Common myeloid progenitor, CD34-positive (primary cell): Measurements from ENCODE around the gene SMAD4.
A peak's percentile ranks its signal among the peaks of the same experiment; 100 is the strongest.
"Not testable (repeated sequence)": the region's sequence is repeated elsewhere in the genome, so short reads cannot be mapped to it uniquely, and the experiment has no call there.

Experiments
- CTCF ChIA-PET: fragments of 350-600 bp; sonication (Branson Sonifier 250); formaldehyde crosslinking; loops from one replicate; lab custom pipeline; 2021; ENCODE audit warnings: antibody characterized with exemption; lab: Charles Lee
- POLR2A ChIA-PET: fragments of 350-600 bp; sonication (Branson Sonifier 250); formaldehyde crosslinking; loops from one replicate; lab custom pipeline; 2021; ENCODE audit warnings: antibody characterized with exemption; lab: Charles Lee
- DNase-seq, 3 donors: peaks; one replicate each; pipeline versions ENCODE4 v3.0.0 to v3.0.0-alpha.2; 2013
- H3K27ac ChIP-seq, 2 experiments: 1 replicate in 1 of 2; 2 replicates in 1 of 2; pipeline ENCODE4 v1.7.0; 2013; ENCODE audit warnings: inconsistent platforms in 2 of 2, low read length in 2 of 2, mild to moderate bottlenecking in 2 of 2, low read depth in 1 of 2, moderate library complexity in 1 of 2; ENCODE audit not compliant: severe bottlenecking in 2 of 2, insufficient read depth in 1 of 2, poor library complexity in 1 of 2
- H3K27me3 ChIP-seq, 5 experiments: replicated peaks in 2 of 5; 1 replicate in 3 of 5; 2 replicates in 2 of 5; pipeline versions ENCODE4 v1.6.1 to v1.7.0; 2013; ENCODE audit warnings: low read length in 4 of 5, mild to moderate bottlenecking in 2 of 5, moderate library complexity in 2 of 5, inconsistent platforms in 1 of 5; ENCODE audit not compliant: insufficient read depth in 5 of 5, control insufficient read depth in 4 of 5
- H3K36me3 ChIP-seq, 4 experiments: 1 replicate in 2 of 4; 2 replicates in 2 of 4; pipeline versions ENCODE4 v1.6.1 to v1.7.0; 2013; ENCODE audit warnings: low read length in 3 of 4, control low read depth in 1 of 4, mild to moderate bottlenecking in 1 of 4; ENCODE audit not compliant: control insufficient read depth in 4 of 4, insufficient read depth in 4 of 4
- H3K4me1 ChIP-seq, 4 experiments: 1 replicate in 3 of 4; 2 replicates in 1 of 4; pipeline versions ENCODE4 v1.6.1 to v1.7.1; 2013; ENCODE audit warnings: low read length in 3 of 4, mild to moderate bottlenecking in 3 of 4, control low read depth in 1 of 4, inconsistent platforms in 1 of 4, moderate library complexity in 1 of 4; ENCODE audit not compliant: control insufficient read depth in 4 of 4, insufficient read depth in 4 of 4; ENCODE audit errors: control extremely low read depth in 1 of 4
- H3K4me3 ChIP-seq, 7 experiments: 1 replicate in 4 of 7; 2 replicates in 3 of 7; pipeline versions ENCODE4 v1.5.1 to v1.7.0; 2013; ENCODE audit warnings: mild to moderate bottlenecking in 7 of 7, low read length in 6 of 7, moderate library complexity in 6 of 7, inconsistent platforms in 2 of 7, low read depth in 2 of 7, control low read depth in 1 of 7; ENCODE audit not compliant: insufficient read depth in 4 of 7, control insufficient read depth in 1 of 7; ENCODE audit errors: extremely low read depth in 1 of 7
- H3K9me3 ChIP-seq, 5 experiments: 1 replicate in 4 of 5; 2 replicates in 1 of 5; pipeline versions ENCODE4 v1.6.1 to v1.7.1; 2013; ENCODE audit warnings: low read length in 4 of 5, mild to moderate bottlenecking in 2 of 5, inconsistent platforms in 1 of 5, low read depth in 1 of 5, moderate library complexity in 1 of 5; ENCODE audit not compliant: control insufficient read depth in 4 of 5, insufficient read depth in 2 of 5; ENCODE audit errors: control extremely low read depth in 1 of 5
- WGBS: methylation state at CpG from one replicate; pipeline ENCODE4 v1.1.5; 2013; ENCODE audit not compliant: insufficient coverage; 5-methylcytosine and 5-hydroxymethylcytosine counted together

The SMAD4 gene

GRCh38 chr18:51107598-51108305 lies 77.7 kb downstream of the SMAD4 start:
- DNase-seq: peak in 2 of 3 donors; percentile 3 to 24
- H3K36me3 ChIP-seq: no peaks in the 10 kb centered on the region
- no peak overlapping the region for H3K27ac ChIP-seq
- POLR2A ChIA-PET: no interaction called here
- H3K27me3 ChIP-seq: no peaks in the 10 kb centered on the region
- no peak overlapping the region for H3K4me3 ChIP-seq
- peaks cover 0 to 10% (median 7%) of the 10 kb centered on the region in 4 experiments for H3K4me1 ChIP-seq
- CTCF ChIA-PET: interaction anchor here (0.9 to 1.7 kb wide), 6 partner anchors 10 to 1183 kb away, joined by 3 to 6 read pairs (median 4); no protein-coding TSS in a partner anchor
- 86% methylated on average over 8 of the region's 9 CpGs for WGBS
- H3K9me3 ChIP-seq: peaks cover 0 to 3% (median 0%) of the 10 kb centered on the region in 5 experiments

GRCh38 chr18:51108330-51108729 lies 78.3 kb downstream of the SMAD4 start:
- no peak overlapping the region for H3K4me3 ChIP-seq
- H3K36me3 ChIP-seq: no peaks in the 10 kb centered on the region
- ChIA-PET POLR2A (no interaction called here), CTCF (interaction anchor here (1.0 to 1.7 kb wide), 5 partner anchors 10 to 1182 kb away, joined by 3 to 6 read pairs (median 4); no protein-coding TSS in a partner anchor)
- no peaks in the 10 kb centered on the region for H3K27me3 ChIP-seq
- WGBS: 89% methylated on average over 4 of the region's 5 CpGs
- DNase-seq: no peak
- H3K9me3 ChIP-seq: peaks cover 0 to 3% (median 0%) of the 10 kb centered on the region in 5 experiments
- H3K4me1 ChIP-seq: peaks cover 0 to 10% (median 7%) of the 10 kb centered on the region in 4 experiments
- no peak overlapping the region for H3K27ac ChIP-seq

GRCh38 chr18:51110073-51110797 lies 80.2 kb downstream of the SMAD4 start:
- POLR2A ChIA-PET: no interaction called here

GRCh38 chr18:51111633-51112355 lies 81.8 kb downstream of the SMAD4 start:
- DNase-seq, POLR2A ChIA-PET, H3K27me3 ChIP-seq, H3K36me3 ChIP-seq, H3K27ac ChIP-seq, H3K9me3 ChIP-seq, H3K4me3 ChIP-seq: not testable (repeated sequence)
- 99% methylated on average over 17 of the region's 24 CpGs for WGBS
- CTCF ChIA-PET: interaction anchor here (1.0 to 1.4 kb wide), 4 partner anchors 21 to 1179 kb away, joined by 3 to 4 read pairs (median 4); no protein-coding TSS in a partner anchor
- H3K4me1 ChIP-seq: peaks cover 0 to 10% (median 7%) of the 10 kb centered on the region in 4 experiments

More at GRCh38 chr18:51110073-51110797, 80.2 kb downstream of the SMAD4 start:
- 45% methylated on average over 37 of the region's 42 CpGs for WGBS
- Histone ChIP-seq H3K4me1 (peaks cover 0 to 10% (median 7%) of the 10 kb centered on the region in 4 experiments), H3K27me3 (no peaks in the 10 kb centered on the region), H3K9me3 (peaks cover 0 to 3% (median 0%) of the 10 kb centered on the region in 5 experiments), H3K4me3 (no peak overlapping the region), H3K27ac (no peak overlapping the region), H3K36me3 (no peaks in the 10 kb centered on the region)
- peak; percentile 17 to 48 (median 26) for DNase-seq
- CTCF ChIA-PET: interaction anchor here (0.7 to 1.8 kb wide), 7 partner anchors 22 to 1180 kb away, joined by 3 to 5 read pairs (median 4); no protein-coding TSS in a partner anchor

- POLR2A ChIA-PET, H3K9me3 ChIP-seq, H3K4me3 ChIP-seq, H3K4me1 ChIP-seq, H3K36me3 ChIP-seq, H3K27me3 ChIP-seq, DNase-seq, CTCF ChIA-PET, H3K27ac ChIP-seq: not testable (repeated sequence)
- 97% methylated on average over 6 of the region's 25 CpGs for WGBS
Observed at GRCh38 chr18:51116996-51117395, 87.0 kb downstream of the SMAD4 start.

GRCh38 chr18:51119561-51119960 lies 89.5 kb downstream of the SMAD4 start:
- H3K36me3 ChIP-seq, DNase-seq, H3K4me1 ChIP-seq, H3K4me3 ChIP-seq, H3K9me3 ChIP-seq, H3K27me3 ChIP-seq, POLR2A ChIA-PET, H3K27ac ChIP-seq: not testable (repeated sequence)
- 94% methylated on average over 11 of the region's 11 CpGs for WGBS
- CTCF ChIA-PET: interaction anchor here (1.2 kb wide), 1 partner anchor 158 kb away, joined by 3 read pairs; no protein-coding TSS in a partner anchor
